Measurements from ENCODE around the gene TEC.
"Not testable (repeated sequence)": the region's sequence is repeated elsewhere in the genome, so short reads cannot be mapped to it uniquely, and the experiment has no call there.

Gene TEC

DNA sequence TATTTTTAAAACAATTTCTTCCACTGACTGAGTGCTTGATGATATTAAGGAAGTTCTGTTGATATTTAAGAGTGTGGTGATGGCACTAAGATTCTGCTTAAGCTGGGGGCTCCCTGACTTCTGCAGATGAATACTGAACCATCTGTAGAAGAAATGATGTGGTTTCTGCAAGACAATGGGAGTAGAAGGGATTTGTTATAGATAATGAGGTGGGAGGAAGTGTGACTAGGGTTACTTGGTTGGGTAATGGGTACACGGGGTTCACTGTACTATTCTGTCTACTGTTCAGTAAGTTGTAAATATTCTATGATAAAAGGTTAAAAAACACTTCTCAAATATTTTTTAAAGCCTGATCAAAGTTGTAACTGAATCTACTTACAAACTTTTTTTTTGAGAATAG is 74.7 kb downstream of the TEC start:
- Histone ChIP-seq H3K27me3 (no peaks in the 10 kb centered on the region), H4K20me1 (peaks cover 36% of the 10 kb centered on the region), H3K27ac (peak overlapping the region; percentile 89), H3K4me2 (peak overlapping the region; percentile 94), H3K9me3 (peaks cover 5% of the 10 kb centered on the region; the same call in 1 of the 2 replicates), H3K36me3 (peaks cover 18% of the 10 kb centered on the region; the same call in 1 of the 2 replicates), H3K4me1 (peaks cover 77% of the 10 kb centered on the region), H3K4me3 (peak overlapping the region; percentile 73), H3K9ac (peak overlapping the region; percentile 89)
- TF ChIP-seq Cebpa-rat (IDR thresholded peaks at IDR 0.05) = no peak

GRCh38 chr4:48193921-48194468 is 75.6 kb downstream of the TEC start:
- Histone ChIP-seq H4K20me1 (peaks cover 46% of the 10 kb centered on the region), H3K4me1 (peaks cover 77% of the 10 kb centered on the region), H3K4me2 (peak overlapping the region; percentile 94), H3K27ac (peak overlapping the region; percentile 89), H3K36me3 (peaks cover 28% of the 10 kb centered on the region), H3K4me3 (peak overlapping the region; percentile 73), H3K27me3 (no peaks in the 10 kb centered on the region), H3K9me3 (peaks cover 11% of the 10 kb centered on the region; the same call in 1 of the 2 replicates), H3K9ac (peak overlapping the region; percentile 89)
- TF ChIP-seq Cebpa-rat (IDR thresholded peaks at IDR 0.05) = no peak

- Histone ChIP-seq H4K20me1 (peaks cover 53% of the 10 kb centered on the region), H3K4me2 (peak overlapping the region; percentile 94), H3K9ac (peak overlapping the region; percentile 89; the same call in 1 of the 2 replicates), H3K27me3 (no peaks in the 10 kb centered on the region), H3K4me3 (peak overlapping the region; percentile 73), H3K27ac (peak overlapping the region; percentile 89), H3K9me3 (peaks cover 17% of the 10 kb centered on the region; the same call in 1 of the 2 replicates), H3K4me1 (peaks cover 73% of the 10 kb centered on the region), H3K36me3 (peaks cover 35% of the 10 kb centered on the region)
- no peak for TF ChIP-seq Cebpa-rat (IDR thresholded peaks at IDR 0.05)
Observed at GRCh38 chr4:48193096-48193836, 76.4 kb downstream of the TEC start.

GRCh38 chr4:48191758-48192157 is 77.9 kb downstream of the TEC start:
- Histone ChIP-seq H3K9ac (no peak overlapping the region), H3K9me3 (peaks cover 26% of the 10 kb centered on the region; the same call in 1 of the 2 replicates), H3K4me3 (peak overlapping the region; percentile 73), H4K20me1 (peaks cover 60% of the 10 kb centered on the region), H3K4me2 (peak overlapping the region; percentile 94), H3K27ac (no peak overlapping the region), H3K36me3 (peaks cover 49% of the 10 kb centered on the region), H3K27me3 (no peaks in the 10 kb centered on the region), H3K4me1 (peaks cover 59% of the 10 kb centered on the region)
- no peak for TF ChIP-seq Cebpa-rat (IDR thresholded peaks at IDR 0.05)

- Histone ChIP-seq H3K4me3 (peak overlapping the region; percentile 73; the same call in 1 of the 2 replicates), H3K36me3 (peaks cover 59% of the 10 kb centered on the region), H3K9ac (no peak overlapping the region), H3K4me1 (peaks cover 59% of the 10 kb centered on the region), H4K20me1 (peaks cover 69% of the 10 kb centered on the region), H3K4me2 (peak overlapping the region; percentile 57), H3K9me3 (peaks cover 35% of the 10 kb centered on the region; the same call in 1 of the 2 replicates), H3K27ac (peak overlapping the region; percentile 32; the same call in 1 of the 2 replicates), H3K27me3 (no peaks in the 10 kb centered on the region)
- no peak for TF ChIP-seq Cebpa-rat (IDR thresholded peaks at IDR 0.05)
Observed at GRCh38 chr4:48190839-48191238, 78.8 kb downstream of the TEC start.

DNA sequence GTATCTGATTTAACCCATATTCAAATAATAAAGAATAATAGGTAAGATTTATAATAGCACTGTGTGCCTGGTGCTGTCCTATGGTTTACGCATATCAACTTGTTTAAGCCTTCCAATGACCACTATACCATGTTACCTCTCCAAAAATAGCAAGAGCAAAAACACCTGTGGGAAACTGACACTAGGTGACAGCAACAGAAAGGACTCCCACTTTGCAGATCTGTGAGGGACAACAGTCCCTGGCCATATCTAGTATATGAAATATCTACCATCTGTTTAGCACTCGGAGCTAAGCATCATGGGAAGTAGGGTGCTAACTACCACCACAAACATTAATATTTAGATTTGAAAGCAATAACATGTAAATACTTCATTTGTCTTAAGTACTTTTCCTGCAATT is 79.9 kb downstream of the TEC start:
- H3K4me2 ChIP-seq = peak overlapping the region; percentile 57
- H3K36me3 ChIP-seq = peaks cover 62% of the 10 kb centered on the region
- H3K27ac ChIP-seq = 0 out of 2 replicates have a peak overlapping the region, but pooled peaks have one; percentile 32
- H3K4me3 ChIP-seq = no peak overlapping the region
- peaks cover 77% of the 10 kb centered on the region for H4K20me1 ChIP-seq
- peaks cover 35% of the 10 kb centered on the region; the same call in 1 of the 2 replicates for H3K9me3 ChIP-seq
- no peaks in the 10 kb centered on the region for H3K27me3 ChIP-seq
- peaks cover 59% of the 10 kb centered on the region for H3K4me1 ChIP-seq
- no peak for TF ChIP-seq Cebpa-rat (IDR thresholded peaks at IDR 0.05)
- H3K9ac ChIP-seq = no peak overlapping the region

DNA sequence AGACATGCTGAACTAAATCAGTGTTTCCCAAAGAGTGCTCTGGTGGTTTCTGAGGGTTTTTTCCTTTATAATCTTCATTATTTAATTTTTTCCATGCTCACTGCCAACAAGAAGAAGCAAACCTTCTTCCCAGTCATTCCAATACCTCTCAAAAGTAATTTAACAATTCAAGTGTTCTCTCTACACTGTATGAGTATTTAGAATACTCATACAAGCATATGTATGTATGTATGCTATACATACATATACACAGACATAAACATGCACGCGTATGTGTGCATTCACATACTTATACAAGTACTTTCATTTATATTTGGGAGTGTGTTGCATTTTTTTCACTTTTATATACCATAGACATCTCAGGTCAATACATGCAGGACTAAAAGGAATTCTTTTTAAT is 81.2 kb downstream of the TEC start:
- Histone ChIP-seq H3K4me1 (peaks cover 48% of the 10 kb centered on the region), H3K27ac (no peak overlapping the region)
- no peak for TF ChIP-seq Cebpa-rat (IDR thresholded peaks at IDR 0.05)

GRCh38 chr4:48187813-48188212 is 81.8 kb downstream of the TEC start:
- peaks cover 88% of the 10 kb centered on the region for H4K20me1 ChIP-seq
- peaks cover 81% of the 10 kb centered on the region for H3K36me3 ChIP-seq
- H3K4me1 ChIP-seq = peaks cover 44% of the 10 kb centered on the region

More for the DNA sequence above, 81.2 kb downstream of the TEC start:
- no peak overlapping the region for H3K4me3 ChIP-seq
- H3K9me3 ChIP-seq = peaks cover 36% of the 10 kb centered on the region; the same call in 1 of the 2 replicates
- peaks cover 75% of the 10 kb centered on the region for H3K36me3 ChIP-seq
- H4K20me1 ChIP-seq = peaks cover 88% of the 10 kb centered on the region
- H3K9ac ChIP-seq = no peak overlapping the region
- H3K27me3 ChIP-seq = no peaks in the 10 kb centered on the region
- no peak overlapping the region for H3K4me2 ChIP-seq

GRCh38 chr4:48187066-48187465 is 82.6 kb downstream of the TEC start:
- not testable (repeated sequence) for H3K27me3 ChIP-seq, H3K27ac ChIP-seq, H3K4me2 ChIP-seq, H3K4me3 ChIP-seq, H3K9ac ChIP-seq
- Histone ChIP-seq H4K20me1 (peaks cover 88% of the 10 kb centered on the region), H3K36me3 (peaks cover 85% of the 10 kb centered on the region), H3K4me1 (peaks cover 36% of the 10 kb centered on the region), H3K9me3 (peaks cover 42% of the 10 kb centered on the region; the same call in 1 of the 2 replicates)

More at GRCh38 chr4:48187813-48188212, 81.8 kb downstream of the TEC start:
- Histone ChIP-seq H3K9me3 (peaks cover 42% of the 10 kb centered on the region; the same call in 1 of the 2 replicates), H3K4me3 (no peak overlapping the region), H3K27ac (no peak overlapping the region), H3K9ac (no peak overlapping the region), H3K27me3 (no peaks in the 10 kb centered on the region), H3K4me2 (no peak overlapping the region)
- TF ChIP-seq Cebpa-rat (IDR thresholded peaks at IDR 0.05) = no peak

DNA sequence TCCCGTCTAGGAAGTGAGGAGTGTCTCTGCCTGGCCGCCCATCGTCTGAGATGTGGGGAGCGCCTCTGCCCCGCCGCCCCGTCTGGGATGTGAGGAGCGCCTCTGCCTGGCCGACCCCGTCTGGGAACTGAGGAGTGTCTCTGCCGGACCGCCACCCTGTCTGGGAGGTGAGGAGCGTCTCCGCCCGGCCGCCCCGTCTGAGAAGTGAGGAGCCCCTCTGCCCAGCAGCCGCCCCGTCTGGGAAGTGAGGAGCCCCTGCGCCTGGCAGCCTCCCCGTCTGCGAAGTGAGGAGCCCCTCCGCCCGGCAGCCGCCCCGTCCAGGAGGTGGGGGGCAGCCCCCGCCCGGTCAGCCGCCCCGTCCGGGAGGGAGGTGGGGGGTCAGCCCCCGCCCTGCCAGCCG is 83.2 kb downstream of the TEC start:
- H3K36me3 ChIP-seq = peaks cover 88% of the 10 kb centered on the region
- H3K27me3 ChIP-seq, H3K9ac ChIP-seq, H3K4me3 ChIP-seq, H3K27ac ChIP-seq, H3K4me2 ChIP-seq: not testable (repeated sequence)
- H3K4me1 ChIP-seq = peaks cover 29% of the 10 kb centered on the region
- H3K9me3 ChIP-seq = peaks cover 42% of the 10 kb centered on the region; the same call in 1 of the 2 replicates
- H4K20me1 ChIP-seq = peaks cover 88% of the 10 kb centered on the region

All from BLaER1 (cell line).